Activated CD8-positive, alpha-beta T cell treated with anti-CD3 and anti-CD28 coated beads for 36 hours (primary cell): ENCODE results near the gene GLIS2. TPM values are rescaled to one million over a fixed set of nuclear protein-coding genes. Genes with fewer than 3 reads are reported as not detected.

Experiments used
- ATAC-seq: fragments of 200-7000 bp; cut with Tn5 transposase; one replicate; pipeline ENCODE4 v1.10.0; 2021; ENCODE audit warnings: mild to moderate bottlenecking, moderate library complexity
- CTCF ChIA-PET: fragments of 350-600 bp; sonication (Branson Sonifier 250); formaldehyde crosslinking; loops from one replicate; lab custom pipeline; 2021; ENCODE audit warnings: antibody characterized with exemption; lab: Charles Lee
- POLR2A ChIA-PET: fragments of 350-600 bp; sonication (Branson Sonifier 250); formaldehyde crosslinking; loops from one replicate; lab custom pipeline; 2021; ENCODE audit warnings: antibody characterized with exemption; lab: Charles Lee
- DNase-seq: peaks from one replicate; pipeline ENCODE4 v3.0.0-alpha.2; 2020
- H3K27ac Mint-ChIP-seq: one replicate; pipeline ENCODE4 v1.8.0; 2021; ENCODE audit warnings: mild to moderate bottlenecking, mixed read lengths
- H3K27me3 Mint-ChIP-seq: one replicate; pipeline ENCODE4 v1.8.0; 2021; ENCODE audit warnings: mixed read lengths
- H3K36me3 Mint-ChIP-seq: one replicate; pipeline ENCODE4 v1.8.0; 2021; ENCODE audit warnings: low read depth, mixed read lengths
- H3K4me1 Mint-ChIP-seq: one replicate; pipeline ENCODE4 v1.8.0; 2021; ENCODE audit warnings: low read depth, mixed read lengths
- H3K4me3 Mint-ChIP-seq: one replicate; pipeline ENCODE4 v1.8.0; 2021; ENCODE audit warnings: mild to moderate bottlenecking, moderate library complexity, mixed read lengths
- H3K9me3 Mint-ChIP-seq: one replicate; pipeline ENCODE4 v1.8.0; 2021; ENCODE audit warnings: mixed read lengths
- CTCF ChIP-seq: fragments of 200-600 bp; IDR thresholded peaks from one replicate; pipeline ENCODE4 v1.8.0; 2022; ENCODE audit warnings: antibody characterized with exemption, mild to moderate bottlenecking
- intact Hi-C: fragments of 100-400 bp; cut with micrococcal nuclease; formaldehyde crosslinking; loops from one replicate; pipeline ENCODE4 v1.10.0; 2022
- total RNA-seq, 2 experiments: library from RNA; stranded (reverse); gene quantifications; one replicate each; pipeline ENCODE4 v1.2.3, GENCODE V29; 2021

GLIS2 gene
- total RNA-seq, 2 experiments from 2014 or later, result 0.49 to 0.77 TPM

GRCh38 chr16:4365014-4365406 is 49.1 kb downstream of the GLIS2 start:
- POLR2A ChIA-PET, result interaction anchor here (0.8 to 1.4 kb wide), 3 partner anchors 10 to 63 kb away, joined by 3 read pairs; no protein-coding TSS in a partner anchor
- TF ChIP-seq CTCF, result no peak
- ATAC-seq (no peak), DNase-seq (no peak)
- H3K9me3 Mint-ChIP-seq, result no peaks in the 10 kb centered on the region
- no peaks in the 10 kb centered on the region for H3K4me1 Mint-ChIP-seq
- H3K27me3 Mint-ChIP-seq, result no peaks in the 10 kb centered on the region
- no peak overlapping the region for H3K27ac Mint-ChIP-seq
- H3K4me3 Mint-ChIP-seq, result no peak overlapping the region
- intact Hi-C loops, result no loop called here
- CTCF ChIA-PET, result interaction anchor here (2.0 kb wide), 1 partner anchor 37 kb away, joined by 8 read pairs; no protein-coding TSS in a partner anchor
- H3K36me3 Mint-ChIP-seq, result peaks cover 8% of the 10 kb centered on the region

- Mint-ChIP-seq H3K4me1 (no peaks in the 10 kb centered on the region), H3K27ac (no peak overlapping the region), H3K27me3 (no peaks in the 10 kb centered on the region), H3K36me3 (peaks cover 8% of the 10 kb centered on the region), H3K9me3 (no peaks in the 10 kb centered on the region), H3K4me3 (no peak overlapping the region)
- ChIA-PET CTCF (no interaction called here), POLR2A (interaction anchor here (0.8 to 1.4 kb wide), 3 partner anchors 9 to 16 kb away, joined by 3 read pairs; no protein-coding TSS in a partner anchor)
- ATAC-seq (no peak), DNase-seq (no peak)
- intact Hi-C loops, result no loop called here
- TF ChIP-seq CTCF, result no peak
Measured at GRCh38 chr16:4365615-4366014, 49.7 kb downstream of the GLIS2 start.

GRCh38 chr16:4366016-4366415 is 50.1 kb downstream of the GLIS2 start:
- ChIA-PET POLR2A (interaction anchor here (0.8 kb wide), 2 partner anchors 12 to 16 kb away, joined by 3 read pairs; no protein-coding TSS in a partner anchor), CTCF (no interaction called here)
- no peak overlapping the region for H3K4me3 Mint-ChIP-seq

GRCh38 chr16:4367393-4367856 is 51.6 kb downstream of the GLIS2 start:
- Mint-ChIP-seq H3K4me3 (no peak overlapping the region), H3K9me3 (no peaks in the 10 kb centered on the region), H3K4me1 (peaks cover 2% of the 10 kb centered on the region), H3K36me3 (peaks cover 4% of the 10 kb centered on the region), H3K27me3 (no peaks in the 10 kb centered on the region), H3K27ac (no peak overlapping the region)
- TF ChIP-seq CTCF, result no peak
- ChIA-PET CTCF (no interaction called here), POLR2A (no interaction called here)
- intact Hi-C loops, result no loop called here
- DNase-seq, result no peak
- ATAC-seq, result no peak

More at GRCh38 chr16:4366016-4366415, 50.1 kb downstream of the GLIS2 start:
- no peaks in the 10 kb centered on the region for H3K4me1 Mint-ChIP-seq
- intact Hi-C loops, result no loop called here
- no peaks in the 10 kb centered on the region for H3K27me3 Mint-ChIP-seq
- H3K9me3 Mint-ChIP-seq, result no peaks in the 10 kb centered on the region
- peaks cover 5% of the 10 kb centered on the region for H3K36me3 Mint-ChIP-seq
- DNase-seq, result no peak
- H3K27ac Mint-ChIP-seq, result no peak overlapping the region
- ATAC-seq, result no peak
- no peak for TF ChIP-seq CTCF

GRCh38 chr16:4369007-4369733 is 53.3 kb downstream of the GLIS2 start:
- ChIA-PET POLR2A (interaction anchor here (1.5 to 1.7 kb wide), 2 partner anchors 10 to 34 kb away, joined by 4 to 5 read pairs; no protein-coding TSS in a partner anchor), CTCF (interaction anchor here (0.6 to 3.7 kb wide), 4 partner anchors 10 to 80 kb away, joined by 3 to 24 read pairs (median 9); no protein-coding TSS in a partner anchor)
- Mint-ChIP-seq H3K27me3 (no peaks in the 10 kb centered on the region), H3K4me3 (no peak overlapping the region), H3K36me3 (no peaks in the 10 kb centered on the region), H3K9me3 (no peaks in the 10 kb centered on the region), H3K27ac (no peak overlapping the region), H3K4me1 (peaks cover 5% of the 10 kb centered on the region)
- DNase-seq, result no peak
- intact Hi-C loops, result no loop called here
- no peak for ATAC-seq
- no peak for TF ChIP-seq CTCF
